ENCODE measurements around the gene PKD1L1. TPM values are rescaled to one million over a fixed set of nuclear protein-coding genes. Genes with fewer than 3 reads are reported as not detected.

PKD1L1 gene
- polyA plus RNA-seq, 4 donors: 0.42 to 1.2 TPM; not detected in 2

- Histone ChIP-seq H3K4me3 (ENCODE audit: low read depth in 1 of 3, low read length in 3 of 3) (no peak overlapping the region), H3K27me3 (ENCODE audit: control insufficient read depth in 3 of 3, insufficient read depth in 3 of 3, low read length in 3 of 3) (peaks cover 0 to 3% (median 2%) of the 10 kb centered on the region in 3 donors), H3K27ac (ENCODE audit: low read depth in 1 of 3, low read length in 2 of 3) (no peak overlapping the region), H3K9me3 (ENCODE audit: control insufficient read depth in 2 of 2, insufficient read depth in 1 of 2, low read depth in 1 of 2, low read length in 1 of 2) (peaks cover 0 to 4% of the 10 kb centered on the region in 2 donors), H3K36me3 (ENCODE audit: control insufficient read depth in 3 of 3, insufficient read depth in 2 of 3, low read depth in 1 of 3, low read length in 3 of 3) (no peaks in the 10 kb centered on the region), H3K4me1 (ENCODE audit: control insufficient read depth in 3 of 3, insufficient read depth in 2 of 3, low read depth in 1 of 3, low read length in 2 of 3) (peaks cover 0 to 6% (median 0%) of the 10 kb centered on the region in 3 donors)
- WGBS, 3 donors: 78 to 98% (median 96%) methylated on average over 6 of the region's 6 CpGs
- DNase-seq (no peak), FAIRE-seq (no peak)
Observed at GRCh38 chr7:47747160-47747559, 201.1 kb downstream of the PKD1L1 start.

GRCh38 chr7:47746468-47746867 lies 201.8 kb downstream of the PKD1L1 start:
- 71 to 98% (median 71%) methylated on average over 3 to 4 of the region's 4 CpGs for WGBS, 3 donors
- FAIRE-seq: no peak

GRCh38 chr7:47744883-47745282 lies 203.4 kb downstream of the PKD1L1 start:
- H3K27me3 ChIP-seq (ENCODE audit: control insufficient read depth in 3 of 3, insufficient read depth in 3 of 3, low read length in 3 of 3): peaks cover 0 to 3% (median 2%) of the 10 kb centered on the region in 3 donors
- H3K4me1 ChIP-seq (ENCODE audit: control insufficient read depth in 3 of 3, insufficient read depth in 2 of 3, low read depth in 1 of 3, low read length in 2 of 3): peaks cover 0 to 6% (median 0%) of the 10 kb centered on the region in 3 donors
- FAIRE-seq (no peak), DNase-seq (no peak)
- H3K9me3 ChIP-seq (ENCODE audit: control insufficient read depth in 2 of 2, insufficient read depth in 1 of 2, low read depth in 1 of 2, low read length in 1 of 2): no peaks in the 10 kb centered on the region
- no peaks in the 10 kb centered on the region for H3K36me3 ChIP-seq (ENCODE audit: control insufficient read depth in 3 of 3, insufficient read depth in 2 of 3, low read depth in 1 of 3, low read length in 3 of 3)
- no peak overlapping the region for H3K27ac ChIP-seq (ENCODE audit: low read depth in 1 of 3, low read length in 2 of 3)
- 92 to 96% (median 95%) methylated on average over 8 of the region's 8 CpGs for WGBS, 3 donors
- H3K4me3 ChIP-seq (ENCODE audit: low read depth in 1 of 3, low read length in 3 of 3): no peak overlapping the region

More at GRCh38 chr7:47746468-47746867, 201.8 kb downstream of the PKD1L1 start:
- Histone ChIP-seq H3K4me1 (ENCODE audit: control insufficient read depth in 3 of 3, insufficient read depth in 2 of 3, low read depth in 1 of 3, low read length in 2 of 3) (peaks cover 0 to 6% (median 0%) of the 10 kb centered on the region in 3 donors), H3K4me3 (ENCODE audit: low read depth in 1 of 3, low read length in 3 of 3) (no peak overlapping the region), H3K27me3 (ENCODE audit: control insufficient read depth in 3 of 3, insufficient read depth in 3 of 3, low read length in 3 of 3) (peaks cover 0 to 3% (median 2%) of the 10 kb centered on the region in 3 donors), H3K36me3 (ENCODE audit: control insufficient read depth in 3 of 3, insufficient read depth in 2 of 3, low read depth in 1 of 3, low read length in 3 of 3) (no peaks in the 10 kb centered on the region), H3K27ac (ENCODE audit: low read depth in 1 of 3, low read length in 2 of 3) (no peak overlapping the region), H3K9me3 (ENCODE audit: control insufficient read depth in 2 of 2, insufficient read depth in 1 of 2, low read depth in 1 of 2, low read length in 1 of 2) (no peaks in the 10 kb centered on the region)
- no peak for DNase-seq

- H3K36me3 ChIP-seq (ENCODE audit: control insufficient read depth in 3 of 3, insufficient read depth in 2 of 3, low read depth in 1 of 3, low read length in 3 of 3): no peaks in the 10 kb centered on the region
- H3K27ac ChIP-seq (ENCODE audit: low read depth in 1 of 3, low read length in 2 of 3): no peak overlapping the region
- H3K4me1 ChIP-seq (ENCODE audit: control insufficient read depth in 3 of 3, insufficient read depth in 2 of 3, low read depth in 1 of 3, low read length in 2 of 3): peaks cover 0 to 6% (median 0%) of the 10 kb centered on the region in 3 donors
- no peak for FAIRE-seq
- no peaks in the 10 kb centered on the region for H3K9me3 ChIP-seq (ENCODE audit: control insufficient read depth in 2 of 2, insufficient read depth in 1 of 2, low read depth in 1 of 2, low read length in 1 of 2)
- WGBS, 3 donors: 56 to 77% (median 71%) methylated on average over 25 of the region's 25 CpGs
- H3K4me3 ChIP-seq (ENCODE audit: low read depth in 1 of 3, low read length in 3 of 3): no peak overlapping the region
- DNase-seq: no peak
- H3K27me3 ChIP-seq (ENCODE audit: control insufficient read depth in 3 of 3, insufficient read depth in 3 of 3, low read length in 3 of 3): peaks cover 0 to 3% (median 2%) of the 10 kb centered on the region in 3 donors
Observed at GRCh38 chr7:47743965-47744591, 204.2 kb downstream of the PKD1L1 start.

- Histone ChIP-seq H3K36me3 (ENCODE audit: control insufficient read depth in 3 of 3, insufficient read depth in 2 of 3, low read depth in 1 of 3, low read length in 3 of 3) (no peaks in the 10 kb centered on the region), H3K27me3 (ENCODE audit: control insufficient read depth in 3 of 3, insufficient read depth in 3 of 3, low read length in 3 of 3) (peaks cover 0 to 3% (median 2%) of the 10 kb centered on the region in 3 donors), H3K4me1 (ENCODE audit: control insufficient read depth in 3 of 3, insufficient read depth in 2 of 3, low read depth in 1 of 3, low read length in 2 of 3) (peaks cover 0 to 6% (median 0%) of the 10 kb centered on the region in 3 donors), H3K4me3 (ENCODE audit: low read depth in 1 of 3, low read length in 3 of 3) (no peak overlapping the region), H3K9me3 (ENCODE audit: control insufficient read depth in 2 of 2, insufficient read depth in 1 of 2, low read depth in 1 of 2, low read length in 1 of 2) (no peaks in the 10 kb centered on the region), H3K27ac (ENCODE audit: low read depth in 1 of 3, low read length in 2 of 3) (no peak overlapping the region)
- 73 to 92% (median 91%) methylated on average over 6 of the region's 6 CpGs for WGBS, 3 donors
- FAIRE-seq (no peak), DNase-seq (no peak)
Observed at GRCh38 chr7:47741984-47742383, 206.3 kb downstream of the PKD1L1 start.

GRCh38 chr7:47739891-47740290 lies 208.4 kb downstream of the PKD1L1 start:
- FAIRE-seq (no peak), DNase-seq (no peak)
- no peak overlapping the region for H3K4me3 ChIP-seq (ENCODE audit: low read depth in 1 of 3, low read length in 3 of 3)
- H3K27ac ChIP-seq (ENCODE audit: low read depth in 1 of 3, low read length in 2 of 3): no peak overlapping the region
- H3K36me3 ChIP-seq (ENCODE audit: control insufficient read depth in 3 of 3, insufficient read depth in 2 of 3, low read depth in 1 of 3, low read length in 3 of 3): no peaks in the 10 kb centered on the region
- 74 to 81% (median 81%) methylated on average over 8 of the region's 8 CpGs for WGBS, 3 donors
- H3K4me1 ChIP-seq (ENCODE audit: control insufficient read depth in 3 of 3, insufficient read depth in 2 of 3, low read depth in 1 of 3, low read length in 2 of 3): peaks cover 0 to 6% (median 0%) of the 10 kb centered on the region in 3 donors
- H3K9me3 ChIP-seq (ENCODE audit: control insufficient read depth in 2 of 2, insufficient read depth in 1 of 2, low read depth in 1 of 2, low read length in 1 of 2): no peaks in the 10 kb centered on the region
- peaks cover 0 to 3% (median 2%) of the 10 kb centered on the region in 3 donors for H3K27me3 ChIP-seq (ENCODE audit: control insufficient read depth in 3 of 3, insufficient read depth in 3 of 3, low read length in 3 of 3)

GRCh38 chr7:47739301-47739875 lies 208.9 kb downstream of the PKD1L1 start:
- no peak overlapping the region for H3K4me3 ChIP-seq (ENCODE audit: low read depth in 1 of 3, low read length in 3 of 3)
- FAIRE-seq: no peak
- 79 to 88% (median 88%) methylated on average over 9 of the region's 9 CpGs for WGBS, 3 donors
- no peak for DNase-seq
- H3K27me3 ChIP-seq (ENCODE audit: control insufficient read depth in 3 of 3, insufficient read depth in 3 of 3, low read length in 3 of 3): peaks cover 0 to 5% (median 2%) of the 10 kb centered on the region in 3 donors
- no peak overlapping the region for H3K27ac ChIP-seq (ENCODE audit: low read depth in 1 of 3, low read length in 2 of 3)
- H3K9me3 ChIP-seq (ENCODE audit: control insufficient read depth in 2 of 2, insufficient read depth in 1 of 2, low read depth in 1 of 2, low read length in 1 of 2): no peaks in the 10 kb centered on the region
- H3K36me3 ChIP-seq (ENCODE audit: control insufficient read depth in 3 of 3, insufficient read depth in 2 of 3, low read depth in 1 of 3, low read length in 3 of 3): no peaks in the 10 kb centered on the region
- H3K4me1 ChIP-seq (ENCODE audit: control insufficient read depth in 3 of 3, insufficient read depth in 2 of 3, low read depth in 1 of 3, low read length in 2 of 3): peaks cover 0 to 8% (median 0%) of the 10 kb centered on the region in 3 donors

- no peaks in the 10 kb centered on the region for H3K9me3 ChIP-seq (ENCODE audit: control insufficient read depth in 2 of 2, insufficient read depth in 1 of 2, low read depth in 1 of 2, low read length in 1 of 2)
- H3K4me1 ChIP-seq (ENCODE audit: control insufficient read depth in 3 of 3, insufficient read depth in 2 of 3, low read depth in 1 of 3, low read length in 2 of 3): peaks cover 0 to 2% (median 0%) of the 10 kb centered on the region in 3 donors
- H3K27me3 ChIP-seq (ENCODE audit: control insufficient read depth in 3 of 3, insufficient read depth in 3 of 3, low read length in 3 of 3): peaks cover 0 to 3% (median 0%) of the 10 kb centered on the region in 3 donors
- WGBS, 3 donors: 74 to 76% (median 74%) methylated on average over 6 of the region's 6 CpGs
- no peak overlapping the region for H3K27ac ChIP-seq (ENCODE audit: low read depth in 1 of 3, low read length in 2 of 3)
- H3K36me3 ChIP-seq (ENCODE audit: control insufficient read depth in 3 of 3, insufficient read depth in 2 of 3, low read depth in 1 of 3, low read length in 3 of 3): no peaks in the 10 kb centered on the region
- DNase-seq (no peak), FAIRE-seq (no peak)
- H3K4me3 ChIP-seq (ENCODE audit: low read depth in 1 of 3, low read length in 3 of 3): no peak overlapping the region
Observed at GRCh38 chr7:47738563-47739166, 209.6 kb downstream of the PKD1L1 start.

Data from small intestine (tissue), 7 donors.